ENCODE data around the gene SUMO2.
"Not testable (repeated sequence)": the region's sequence is repeated elsewhere in the genome, so short reads cannot be mapped to it uniquely, and the experiment has no call there.

The SUMO2 gene

GRCh38 chr17:75135452-75135851, 47.3 kb downstream of the SUMO2 start:
- no peak overlapping the region for H3K4me2 ChIP-seq (ENCODE audit: low read length)
- H3K9me3 ChIP-seq (ENCODE audit: control insufficient read depth, low read length), result no peaks in the 10 kb centered on the region
- H2AFZ ChIP-seq, result no peak overlapping the region
- H3K9ac ChIP-seq, result no peak overlapping the region
- H3K4me1 ChIP-seq, result no peaks in the 10 kb centered on the region
- no peaks in the 10 kb centered on the region for H3K36me3 ChIP-seq (ENCODE audit: control insufficient read depth, insufficient read depth, low read length)
- no peak overlapping the region for H3K4me3 ChIP-seq (ENCODE audit: low read depth, low read length)
- TF ChIP-seq CTCF (IDR thresholded peaks at IDR 0.05), result no peak
- no peaks in the 10 kb centered on the region for H3K79me2 ChIP-seq
- no peak overlapping the region for H3K27ac ChIP-seq
- H3K27me3 ChIP-seq (ENCODE audit: control insufficient read depth, insufficient read depth, low read length), result no peaks in the 10 kb centered on the region

- not testable (repeated sequence) for H3K4me3 ChIP-seq (ENCODE audit: low read depth, low read length); H2AFZ ChIP-seq; H3K79me2 ChIP-seq; H3K27me3 ChIP-seq (ENCODE audit: control insufficient read depth, insufficient read depth, low read length); H3K9ac ChIP-seq; H3K9me3 ChIP-seq (ENCODE audit: control insufficient read depth, low read length); H3K27ac ChIP-seq; H3K4me1 ChIP-seq; H3K4me2 ChIP-seq (ENCODE audit: low read length); H3K36me3 ChIP-seq (ENCODE audit: control insufficient read depth, insufficient read depth, low read length)
Measured at GRCh38 chr17:75133607-75134347, 49.0 kb downstream of the SUMO2 start.

GRCh38 chr17:75133001-75133400, 49.8 kb downstream of the SUMO2 start:
- Histone ChIP-seq H3K4me1 (no peaks in the 10 kb centered on the region), H3K36me3 (ENCODE audit: control insufficient read depth, insufficient read depth, low read length) (no peaks in the 10 kb centered on the region), H3K9me3 (ENCODE audit: control insufficient read depth, low read length) (no peaks in the 10 kb centered on the region), H3K27me3 (ENCODE audit: control insufficient read depth, insufficient read depth, low read length) (no peaks in the 10 kb centered on the region), H3K4me3 (ENCODE audit: low read depth, low read length) (no peak overlapping the region), H3K27ac (no peak overlapping the region), H3K79me2 (no peaks in the 10 kb centered on the region), H2AFZ (no peak overlapping the region), H3K4me2 (ENCODE audit: low read length) (no peak overlapping the region), H3K9ac (no peak overlapping the region)
- no peak for TF ChIP-seq CTCF (IDR thresholded peaks at IDR 0.05)

GRCh38 chr17:75132018-75133000, 50.5 kb downstream of the SUMO2 start:
- peak overlapping the region; percentile 77 for H3K27ac ChIP-seq
- not testable (repeated sequence) for H3K4me1 ChIP-seq; H3K27me3 ChIP-seq (ENCODE audit: control insufficient read depth, insufficient read depth, low read length); H3K36me3 ChIP-seq (ENCODE audit: control insufficient read depth, insufficient read depth, low read length); H3K9me3 ChIP-seq (ENCODE audit: control insufficient read depth, low read length); H3K79me2 ChIP-seq
- peak overlapping the region; percentile 69 for H3K9ac ChIP-seq
- peak overlapping the region; percentile 96 for H2AFZ ChIP-seq
- peak overlapping the region; percentile 82 for H3K4me2 ChIP-seq (ENCODE audit: low read length)
- peak overlapping the region; percentile 68 for H3K4me3 ChIP-seq (ENCODE audit: low read depth, low read length)

- H3K27ac ChIP-seq, result peak within 1 kb of the TSS; percentile 77
- H3K4me3 ChIP-seq (ENCODE audit: low read depth, low read length), result peak within 1 kb of the TSS; percentile 68
- H2AFZ ChIP-seq, result peak within 1 kb of the TSS; percentile 96
- TF ChIP-seq CTCF (IDR thresholded peaks at IDR 0.05), result peak; percentile 64
- no peaks in the 10 kb centered on the region for H3K27me3 ChIP-seq (ENCODE audit: control insufficient read depth, insufficient read depth, low read length)
- H3K79me2 ChIP-seq, result no peaks in the 10 kb centered on the region
- no peaks in the 10 kb centered on the region for H3K4me1 ChIP-seq
- no peaks in the 10 kb centered on the region for H3K9me3 ChIP-seq (ENCODE audit: control insufficient read depth, low read length)
- H3K36me3 ChIP-seq (ENCODE audit: control insufficient read depth, insufficient read depth, low read length), result no peaks in the 10 kb centered on the region
- H3K9ac ChIP-seq, result peak within 1 kb of the TSS; percentile 69
- H3K4me2 ChIP-seq (ENCODE audit: low read length), result peak within 1 kb of the TSS; percentile 82
Measured at GRCh38 chr17:75131278-75132017, 51.3 kb downstream of the SUMO2 start, which contains the start of gene NT5C. Gene NT5C (minus strand): TSS chr17:75131742. CDS start chr17:75131707, 35 bp downstream.
